GM18511 (cell line): ENCODE data around the gene C20orf202.

Experiments
- ATAC-seq: cut with Tn5 transposase; IDR thresholded peaks from one replicate; pipeline ENCODE4 v1.9.1; 2021; ENCODE audit warnings: mild to moderate bottlenecking, moderate library complexity; ENCODE audit not compliant: unreplicated experiment

Gene C20orf202

DNA sequence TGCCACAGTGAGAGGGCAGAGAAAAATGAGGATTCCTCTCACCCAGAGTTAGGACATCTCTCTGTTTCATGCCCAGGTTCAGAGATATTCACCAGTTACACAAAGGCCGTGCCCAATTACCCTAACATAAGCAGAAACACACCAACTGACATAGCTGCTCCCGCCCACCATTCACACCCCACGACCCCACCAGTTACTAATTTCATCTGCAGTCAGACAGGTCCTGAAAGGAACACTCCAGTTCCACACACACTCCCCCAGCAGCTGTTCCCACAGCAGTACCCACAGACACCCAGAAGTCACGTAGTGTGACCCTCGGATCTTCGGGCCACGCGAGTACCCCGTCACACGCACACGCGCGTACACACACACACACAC lies 19.0 kb upstream of the C20orf202 start:
- ATAC-seq: no peak

GRCh38 chr20:1184638-1185315 lies 18.5 kb upstream of the C20orf202 start, which contains the start of gene TMEM74B:
Gene TMEM74B, minus strand, starts transcription at chr20:1184981. Its CDS starts 1,180 bp downstream, at chr20:1183801.
- no peak for ATAC-seq

GRCh38 chr20:1185316-1185741 lies 17.9 kb upstream of the C20orf202 start:
- ATAC-seq: no peak

DNA sequence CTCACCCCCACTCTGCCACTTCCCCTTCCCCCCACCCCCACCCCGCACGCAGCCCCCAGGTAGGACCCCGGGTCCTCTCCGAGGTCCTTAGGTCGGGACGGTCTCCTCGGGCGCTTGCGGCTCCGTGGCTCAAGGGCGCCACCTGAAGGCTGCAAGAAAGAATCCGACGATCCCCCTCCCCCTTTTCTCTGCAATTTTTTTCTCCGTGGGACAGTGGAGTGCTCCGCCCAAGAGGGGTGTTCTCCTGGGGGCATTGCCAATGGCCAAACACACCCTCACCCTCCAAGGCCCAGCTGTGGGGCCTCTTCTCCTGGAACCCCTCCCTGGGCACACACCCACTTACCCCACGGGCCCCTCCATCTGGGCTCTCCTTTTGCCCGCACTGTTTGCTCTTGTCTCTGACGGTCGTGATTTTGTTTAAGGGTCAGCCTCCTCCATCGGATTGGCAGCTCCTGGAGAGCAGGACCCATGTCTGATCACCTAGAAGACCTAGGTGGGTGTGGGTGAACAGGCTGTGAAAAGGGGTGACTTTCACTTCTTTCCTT lies 17.4 kb upstream of the C20orf202 start:
- no peak for ATAC-seq

GRCh38 chr20:1186367-1186991 lies 16.8 kb upstream of the C20orf202 start:
- ATAC-seq: no peak

DNA sequence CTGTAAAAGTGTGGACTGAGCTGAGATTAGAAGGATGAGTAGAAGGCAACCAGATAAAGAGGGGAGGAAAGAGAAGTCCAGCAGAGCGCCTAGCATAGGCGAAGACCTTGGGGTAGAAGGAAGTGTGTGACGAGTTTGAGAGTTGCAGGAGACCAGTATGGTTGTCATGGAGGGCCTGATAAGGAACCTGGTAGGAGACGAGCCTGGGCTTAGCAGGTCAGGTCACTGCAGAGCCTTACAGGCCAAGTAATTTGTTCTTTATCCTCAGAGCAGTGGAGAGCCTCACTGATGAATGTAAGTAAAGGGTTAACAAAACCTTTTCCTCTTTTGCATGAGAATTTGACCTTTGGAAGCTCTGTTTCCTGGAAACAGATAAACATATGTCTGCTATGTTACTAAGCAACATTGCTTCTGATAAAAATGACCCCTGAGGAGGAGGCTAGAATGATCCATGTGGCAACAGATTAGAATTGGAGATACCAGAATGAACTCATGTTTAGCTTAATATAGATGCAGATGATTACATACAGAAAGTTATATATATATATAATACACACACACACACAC lies 15.6 kb upstream of the C20orf202 start:
- no peak for ATAC-seq

- no peak for ATAC-seq
These were observed 14.9 kb upstream of the C20orf202 start for GRCh38 chr20:1188347-1188746.

DNA sequence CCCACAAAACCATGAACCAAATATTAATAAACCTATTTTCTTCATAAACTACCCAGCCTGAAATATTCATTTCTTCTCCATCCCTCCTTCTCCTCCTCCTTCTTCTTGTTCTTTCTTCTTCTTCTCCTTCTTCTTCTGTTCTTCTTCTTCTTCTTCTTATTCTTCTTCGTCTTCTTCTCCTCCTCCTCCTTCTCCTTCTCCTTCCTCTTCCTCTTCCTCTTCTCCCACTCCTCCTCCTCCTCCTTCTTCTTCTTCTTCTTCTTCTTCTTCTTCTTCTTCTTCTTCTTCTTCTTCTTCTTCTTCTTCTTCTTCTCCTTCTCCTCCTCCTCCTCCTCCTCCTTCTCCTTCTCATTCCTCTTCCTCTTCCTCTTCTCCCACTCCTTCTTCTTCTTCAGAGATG lies 13.4 kb upstream of the C20orf202 start:
- ATAC-seq: no peak

DNA sequence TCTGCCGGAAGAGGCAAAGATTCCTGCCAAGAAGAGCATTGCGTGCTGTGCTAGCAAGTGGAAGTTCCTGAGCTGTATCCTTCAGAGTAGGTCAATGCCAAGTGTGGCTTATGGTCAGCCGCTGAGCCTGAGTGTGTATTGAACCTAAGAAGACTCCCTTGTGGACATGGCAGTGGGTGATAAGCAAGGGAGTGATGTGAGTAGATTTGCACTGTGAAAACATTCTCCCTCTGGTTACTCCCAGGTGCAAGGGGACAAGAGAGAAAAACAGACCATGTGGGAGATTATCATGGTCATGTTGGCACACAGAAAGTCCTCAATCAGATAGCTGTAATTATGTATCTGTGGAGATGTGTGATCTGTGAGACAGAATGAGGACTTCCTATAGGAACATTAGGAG lies 12.4 kb upstream of the C20orf202 start:
- no peak for ATAC-seq

DNA sequence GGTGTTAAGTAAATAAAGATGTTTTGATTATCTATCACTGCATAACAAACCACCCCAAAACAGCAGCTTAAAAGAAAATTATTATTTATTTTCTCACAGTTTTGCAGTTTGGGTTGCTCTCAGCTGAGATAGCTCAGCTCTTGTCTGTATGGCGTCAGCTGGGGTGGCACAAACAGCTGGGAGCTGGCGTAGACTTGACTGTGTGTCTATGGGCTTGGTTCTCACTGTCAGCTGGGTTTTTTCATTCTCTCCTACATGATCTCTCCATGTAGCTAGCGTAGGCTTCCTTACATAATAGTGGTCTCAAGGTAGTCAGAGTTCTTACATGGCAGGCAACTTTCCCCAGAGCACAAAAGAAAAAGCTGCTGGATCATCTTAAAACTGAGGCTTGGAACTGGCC lies 12.0 kb upstream of the C20orf202 start:
- no peak for ATAC-seq

GRCh38 chr20:1195226-1195625 lies 8.0 kb upstream of the C20orf202 start:
- ATAC-seq: no peak

DNA sequence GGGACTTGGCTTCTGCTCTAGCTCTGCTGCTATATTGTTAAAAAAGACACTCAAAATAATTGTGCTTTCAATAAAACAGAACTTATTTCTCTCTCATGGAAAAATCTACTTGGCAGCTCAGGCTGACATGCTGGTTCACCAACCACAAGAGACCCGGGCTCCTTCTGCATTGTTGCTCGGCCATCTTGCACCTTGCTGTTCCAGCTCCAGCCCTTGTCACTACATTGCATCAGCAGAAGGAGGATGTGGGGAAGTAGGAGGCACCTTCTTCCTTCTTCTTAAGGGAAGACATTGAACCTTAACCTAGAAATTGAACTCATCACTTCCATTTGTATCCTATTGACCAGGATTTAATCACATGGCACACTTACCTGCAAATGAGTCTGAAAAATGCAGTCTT lies 6.6 kb upstream of the C20orf202 start:
- no peak for ATAC-seq

- ATAC-seq: no peak
These were observed 5.5 kb upstream of the C20orf202 start for GRCh38 chr20:1197801-1198200.

DNA sequence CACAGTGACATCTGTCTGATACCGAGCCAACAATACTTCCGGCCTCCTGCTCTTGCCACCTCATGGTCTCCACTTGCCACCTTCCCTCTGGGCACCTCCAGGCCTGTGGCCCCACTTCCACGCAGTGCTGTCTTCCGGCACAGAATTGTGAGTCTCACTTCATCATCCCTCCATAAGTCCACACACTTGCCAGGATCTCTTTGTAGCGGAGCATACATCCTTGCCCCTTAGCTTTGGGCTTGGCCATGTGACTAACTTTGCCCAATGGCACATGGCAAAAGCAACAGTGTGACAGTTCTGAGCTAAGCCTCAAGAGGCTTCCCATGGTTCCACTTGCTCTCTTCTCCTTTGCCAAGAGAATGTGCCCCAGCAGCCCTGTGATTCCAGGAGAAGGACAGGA lies 4.5 kb upstream of the C20orf202 start:
- no peak for ATAC-seq

DNA sequence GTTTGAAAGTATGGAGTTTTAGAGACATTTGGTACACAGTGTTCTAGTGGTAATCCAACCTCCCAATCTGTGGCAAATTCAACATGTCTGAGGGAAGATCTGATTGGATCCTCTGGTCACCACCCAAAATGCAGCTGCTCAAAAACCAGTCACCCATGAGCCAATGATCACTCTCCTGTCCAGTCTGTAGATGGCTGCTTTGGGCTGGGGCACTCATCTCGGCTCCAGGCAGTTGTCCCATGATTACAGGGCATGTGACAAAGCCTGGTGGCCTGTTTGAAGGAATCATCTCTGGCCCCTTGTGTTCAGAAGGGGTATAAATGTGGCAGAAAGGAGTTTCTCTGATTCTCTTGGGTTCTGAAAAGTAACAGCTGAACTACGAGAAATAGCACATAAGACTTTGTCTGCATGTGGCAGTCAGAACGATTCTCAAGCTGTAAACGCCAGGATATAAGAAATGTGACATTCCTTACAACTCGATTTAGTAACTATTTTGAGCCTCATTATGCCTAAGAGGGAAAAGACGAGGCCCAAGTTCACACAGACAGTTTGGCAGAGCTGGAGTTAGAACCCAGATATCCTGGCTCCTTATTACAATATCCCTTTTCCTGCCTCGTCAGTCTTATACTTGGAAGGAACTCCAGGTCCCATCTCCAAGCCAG lies 3.9 kb upstream of the C20orf202 start:
- ATAC-seq: no peak

- ATAC-seq: no peak
These were observed 3.3 kb upstream of the C20orf202 start for GRCh38 chr20:1199964-1200363.

- no peak for ATAC-seq
These were observed 376 bp downstream of the C20orf202 start for GRCh38 chr20:1203630-1204029.

DNA sequence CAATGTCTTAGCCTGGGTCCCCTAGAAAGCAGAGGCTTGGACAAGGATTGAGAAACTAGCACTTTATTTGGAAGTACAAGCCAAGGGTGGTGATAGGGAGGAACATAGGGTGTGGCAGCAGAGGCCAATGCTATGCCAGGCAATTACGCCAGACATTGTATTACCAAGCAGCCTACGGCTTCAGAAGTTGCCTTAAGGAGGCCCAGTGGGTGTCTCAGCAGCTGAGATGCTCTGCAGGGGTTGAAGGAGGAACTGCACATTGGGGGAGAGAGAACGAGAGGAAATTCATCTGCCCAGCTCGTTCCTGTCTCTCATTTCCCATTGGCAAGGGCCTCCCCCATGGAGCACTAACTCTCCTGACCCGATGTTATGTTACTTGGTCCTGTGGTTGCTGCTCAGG lies 859 bp downstream of the C20orf202 start:
- no peak for ATAC-seq

DNA sequence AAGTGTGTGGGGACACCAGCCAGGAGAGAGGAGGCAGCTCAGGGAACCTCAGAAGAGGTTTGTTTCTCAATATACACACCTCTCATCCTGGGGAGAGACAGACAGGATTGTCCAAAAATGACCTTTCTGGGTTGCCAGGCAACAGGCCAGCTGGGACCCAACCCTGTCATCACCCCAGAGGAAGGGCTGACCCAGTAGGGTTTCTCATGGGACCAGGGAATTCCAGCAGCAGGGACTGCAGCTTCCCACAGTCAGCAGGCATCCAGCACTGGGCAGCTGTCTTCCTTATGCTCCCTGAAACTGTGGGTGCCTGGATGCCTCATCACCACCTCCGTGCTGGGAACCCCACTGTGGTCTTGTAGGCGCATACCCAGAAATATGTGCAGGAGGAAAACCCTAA lies 1.3 kb downstream of the C20orf202 start:
- no peak for ATAC-seq

DNA sequence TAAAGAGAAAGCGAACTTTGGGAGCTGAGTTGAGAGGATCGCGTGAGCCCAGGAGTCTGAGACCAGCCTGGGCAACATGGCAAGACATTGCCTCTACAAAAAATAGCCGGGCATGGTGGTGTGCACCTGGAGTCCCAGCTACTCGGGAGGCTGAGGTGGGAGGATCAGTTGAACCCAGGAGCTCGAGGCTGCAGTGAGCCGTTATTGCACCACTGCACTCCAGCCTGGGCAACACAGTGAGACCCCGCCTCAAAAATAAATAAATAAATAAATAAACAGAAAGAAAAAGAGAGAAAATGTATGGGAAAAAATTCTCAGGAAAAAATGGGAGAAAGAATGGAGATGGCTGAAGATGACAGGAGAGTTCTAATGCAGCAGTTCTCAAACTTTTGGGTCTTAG lies 2.5 kb downstream of the C20orf202 start:
- no peak for ATAC-seq

GRCh38 chr20:1206366-1207148 lies 3.3 kb downstream of the C20orf202 start:
- ATAC-seq: no peak
